Osteocyte (in vitro differentiated cells): ENCODE data around the gene PTBP3. TPM values are rescaled to one million over a fixed set of nuclear protein-coding genes. Genes with fewer than 3 reads are reported as not detected.

Experiments
- DNase-seq: peaks from one replicate; pipeline ENCODE4 v3.0.0; 2021; ENCODE audit warnings: mixed read lengths; ENCODE audit not compliant: unreplicated experiment; ENCODE audit errors: extremely low spot score
- H3K27ac Mint-ChIP-seq: one replicate; pipeline ENCODE4 v1.8.0; 2021; ENCODE audit warnings: mild to moderate bottlenecking, mixed read lengths; ENCODE audit not compliant: unreplicated experiment
- H3K27me3 Mint-ChIP-seq: one replicate; pipeline ENCODE4 v1.8.0; 2021; ENCODE audit warnings: mixed read lengths; ENCODE audit not compliant: unreplicated experiment
- H3K36me3 Mint-ChIP-seq: one replicate; pipeline ENCODE4 v1.8.0; 2021; ENCODE audit warnings: mixed read lengths; ENCODE audit not compliant: unreplicated experiment
- H3K4me1 Mint-ChIP-seq: one replicate; pipeline ENCODE4 v1.8.0; 2021; ENCODE audit warnings: mixed read lengths; ENCODE audit not compliant: unreplicated experiment
- H3K4me3 Mint-ChIP-seq: one replicate; pipeline ENCODE4 v1.8.0; 2021; ENCODE audit warnings: mild to moderate bottlenecking, moderate library complexity, mixed read lengths; ENCODE audit not compliant: unreplicated experiment
- H3K9me3 Mint-ChIP-seq: one replicate; pipeline ENCODE4 v1.8.0; 2021; ENCODE audit warnings: mixed read lengths; ENCODE audit not compliant: unreplicated experiment
- total RNA-seq: library from RNA; stranded (reverse); gene quantifications from 2 replicates; pipeline ENCODE4 v1.2.1, GENCODE V29; 2021
- TF ChIP-seq, protein P1 (sequence below): fragments of 200-600 bp; sonication (generic); IDR thresholded peaks from 2 replicates; pipeline ENCODE4 v1.5.0; 2021; ENCODE audit warnings: antibody characterized with exemption, mild to moderate bottlenecking, moderate library complexity

PTBP3 gene
- total RNA-seq, 1 donor from 2014 or later: 47.6 TPM

DNA sequence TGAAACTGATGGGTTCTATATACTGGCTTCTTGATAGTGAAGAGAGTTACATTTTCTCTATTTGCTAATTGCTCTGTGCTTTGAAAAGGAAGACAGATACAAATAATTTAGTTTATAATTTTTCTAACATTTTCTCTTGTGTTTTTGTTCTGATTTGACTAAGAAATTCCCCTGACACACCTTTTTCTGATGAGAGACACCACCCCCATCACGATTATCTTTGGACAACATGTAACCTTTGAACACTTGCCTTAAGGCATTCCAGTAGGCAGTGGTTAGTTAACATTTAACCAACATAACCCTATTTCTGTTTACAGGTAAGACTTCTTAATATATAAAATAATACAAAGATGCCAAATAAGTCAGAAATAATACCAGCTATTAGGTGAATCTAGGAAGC, 4.1 kb upstream of the PTBP3 start:
- H3K27me3 Mint-ChIP-seq: no peaks in the 10 kb centered on the region
- H3K4me3 Mint-ChIP-seq: no peak overlapping the region
- H3K36me3 Mint-ChIP-seq: no peaks in the 10 kb centered on the region
- H3K27ac Mint-ChIP-seq: no peak overlapping the region
- TF ChIP-seq, protein P1, sequence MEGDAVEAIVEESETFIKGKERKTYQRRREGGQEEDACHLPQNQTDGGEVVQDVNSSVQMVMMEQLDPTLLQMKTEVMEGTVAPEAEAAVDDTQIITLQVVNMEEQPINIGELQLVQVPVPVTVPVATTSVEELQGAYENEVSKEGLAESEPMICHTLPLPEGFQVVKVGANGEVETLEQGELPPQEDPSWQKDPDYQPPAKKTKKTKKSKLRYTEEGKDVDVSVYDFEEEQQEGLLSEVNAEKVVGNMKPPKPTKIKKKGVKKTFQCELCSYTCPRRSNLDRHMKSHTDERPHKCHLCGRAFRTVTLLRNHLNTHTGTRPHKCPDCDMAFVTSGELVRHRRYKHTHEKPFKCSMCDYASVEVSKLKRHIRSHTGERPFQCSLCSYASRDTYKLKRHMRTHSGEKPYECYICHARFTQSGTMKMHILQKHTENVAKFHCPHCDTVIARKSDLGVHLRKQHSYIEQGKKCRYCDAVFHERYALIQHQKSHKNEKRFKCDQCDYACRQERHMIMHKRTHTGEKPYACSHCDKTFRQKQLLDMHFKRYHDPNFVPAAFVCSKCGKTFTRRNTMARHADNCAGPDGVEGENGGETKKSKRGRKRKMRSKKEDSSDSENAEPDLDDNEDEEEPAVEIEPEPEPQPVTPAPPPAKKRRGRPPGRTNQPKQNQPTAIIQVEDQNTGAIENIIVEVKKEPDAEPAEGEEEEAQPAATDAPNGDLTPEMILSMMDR: no peak
- DNase-seq: no peak
- peaks cover 15% of the 10 kb centered on the region for H3K4me1 Mint-ChIP-seq
- no peaks in the 10 kb centered on the region for H3K9me3 Mint-ChIP-seq

DNA sequence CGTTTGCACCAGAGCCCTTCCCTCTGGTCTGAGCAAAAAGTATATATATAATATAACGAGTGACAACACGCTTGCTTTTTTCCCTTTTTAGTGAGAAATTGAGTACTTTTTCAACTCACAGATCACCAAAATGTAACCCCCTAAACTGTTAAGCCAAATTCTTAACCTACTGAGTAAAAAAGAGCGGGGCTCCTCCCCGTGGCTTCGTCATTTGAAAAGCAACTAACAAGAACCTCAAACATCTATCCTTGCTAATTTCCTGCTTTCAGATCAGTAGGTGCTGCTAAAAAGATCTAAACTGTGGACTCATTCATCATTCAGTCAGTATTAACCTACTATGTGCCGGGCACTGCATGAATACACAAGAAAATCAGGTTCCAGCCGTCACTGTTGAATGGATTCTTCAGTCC, 1.0 kb upstream of the PTBP3 start:
- H3K4me3 Mint-ChIP-seq: peak overlapping the region; percentile 92
- no peaks in the 10 kb centered on the region for H3K36me3 Mint-ChIP-seq
- no peaks in the 10 kb centered on the region for H3K9me3 Mint-ChIP-seq
- H3K27ac Mint-ChIP-seq: peak overlapping the region; percentile 99
- DNase-seq: no peak
- TF ChIP-seq, protein P1: no peak
- H3K27me3 Mint-ChIP-seq: no peaks in the 10 kb centered on the region
- peaks cover 28% of the 10 kb centered on the region for H3K4me1 Mint-ChIP-seq

DNA sequence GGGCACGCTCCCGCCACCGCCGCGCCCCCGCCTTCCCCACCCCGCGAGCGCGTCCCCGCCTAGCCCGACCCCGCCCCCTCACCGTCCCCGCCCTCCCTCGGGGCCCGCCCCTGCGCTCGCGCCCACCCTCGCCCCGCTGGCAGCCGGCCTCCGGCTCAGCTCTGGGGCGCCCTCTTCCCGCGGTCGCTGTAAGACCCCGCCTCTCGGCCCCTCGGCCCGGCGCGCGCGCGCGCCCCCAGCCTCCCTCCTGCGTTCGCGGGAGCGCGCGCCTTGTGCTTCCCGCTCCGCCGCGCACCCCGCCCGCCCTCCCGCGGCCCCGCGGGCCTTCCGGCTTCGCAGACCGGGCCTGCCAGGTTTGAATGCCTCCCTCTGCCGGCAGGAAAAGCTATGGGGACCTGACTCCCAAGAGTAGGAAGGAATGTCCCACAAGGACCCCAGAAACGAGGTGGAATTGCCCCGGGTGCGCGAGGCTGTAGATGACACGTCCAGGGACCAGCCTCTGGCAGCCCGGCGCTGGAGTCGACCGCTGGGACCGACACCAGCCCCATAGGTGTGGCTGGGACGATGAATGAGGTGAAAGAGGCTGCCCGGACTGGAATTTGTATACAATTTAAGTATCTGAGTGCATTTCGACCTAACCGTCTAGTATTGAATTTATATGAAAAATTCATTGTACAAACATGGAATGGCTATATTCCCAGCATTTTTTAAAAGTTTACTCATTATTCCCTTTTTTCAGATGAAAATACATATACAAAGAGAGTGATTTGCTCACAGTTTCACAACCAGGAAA, 416 bp upstream of the PTBP3 start:
- Mint-ChIP-seq H3K27me3 (no peaks in the 10 kb centered on the region), H3K27ac (peak overlapping the region; percentile 99), H3K4me3 (peak overlapping the region; percentile 92), H3K4me1 (peaks cover 28% of the 10 kb centered on the region), H3K9me3 (no peaks in the 10 kb centered on the region), H3K36me3 (no peaks in the 10 kb centered on the region)
- TF ChIP-seq, protein P1: peak; percentile 58
- peak; percentile 99 for DNase-seq

DNA sequence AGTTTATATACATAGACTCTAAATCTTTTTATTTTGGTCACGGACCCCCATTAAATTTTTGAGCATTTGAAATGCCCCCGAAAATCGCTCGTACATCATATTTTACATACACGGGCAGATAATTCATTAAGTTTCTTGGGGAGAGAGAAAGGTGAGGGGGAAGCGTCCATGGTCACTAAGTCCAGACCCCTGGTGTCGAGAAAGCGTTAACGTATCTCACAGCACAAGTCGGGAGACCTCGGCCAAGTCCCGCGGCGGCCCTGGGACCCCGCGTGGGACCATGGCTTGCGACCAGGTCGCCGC, 794 bp downstream of the PTBP3 start:
- DNase-seq: no peak
- H3K27ac Mint-ChIP-seq: peak overlapping the region; percentile 92
- no peaks in the 10 kb centered on the region for H3K36me3 Mint-ChIP-seq
- H3K27me3 Mint-ChIP-seq: no peaks in the 10 kb centered on the region
- TF ChIP-seq, protein P1: peak; percentile 36
- peaks cover 39% of the 10 kb centered on the region for H3K4me1 Mint-ChIP-seq
- peak overlapping the region; percentile 88 for H3K4me3 Mint-ChIP-seq
- no peaks in the 10 kb centered on the region for H3K9me3 Mint-ChIP-seq

DNA sequence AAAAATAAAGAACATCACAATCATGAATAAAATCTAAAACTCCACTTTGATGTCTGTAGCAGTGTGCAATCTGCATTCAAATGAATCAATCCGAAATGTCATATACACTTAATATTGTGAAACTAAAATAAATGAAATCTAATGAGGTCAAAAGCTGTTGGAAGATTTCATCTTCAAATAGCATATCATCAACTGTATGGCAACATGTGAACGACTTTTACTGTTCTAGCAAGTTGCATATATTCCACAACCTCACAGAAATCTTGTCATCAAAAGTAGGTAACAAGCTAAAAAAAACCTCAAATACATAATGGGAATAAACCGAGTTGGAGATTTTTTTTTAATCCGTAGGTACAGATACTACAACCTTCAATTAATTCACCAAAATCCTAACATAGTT, 1.2 kb downstream of the PTBP3 start:
- Mint-ChIP-seq H3K9me3 (no peaks in the 10 kb centered on the region), H3K4me3 (peak overlapping the region; percentile 88), H3K27ac (peak overlapping the region; percentile 92), H3K27me3 (no peaks in the 10 kb centered on the region), H3K4me1 (peaks cover 40% of the 10 kb centered on the region), H3K36me3 (no peaks in the 10 kb centered on the region)
- no peak for DNase-seq
- TF ChIP-seq, protein P1: no peak
